Measurements from ENCODE around the gene P3H2. TPM values are rescaled to one million over a fixed set of nuclear protein-coding genes. Genes with fewer than 3 reads are reported as not detected.

Gene P3H2
- total and polyA plus RNA-seq, 2 experiments from 2014 or later = 8.2 to 24.2 TPM

GRCh38 chr3:189947068-189947467 is 173.6 kb downstream of the P3H2 start:
- no peak overlapping the region for H3K4me3 Mint-ChIP-seq
- no peak for ATAC-seq
- Histone ChIP-seq H3K9me2 (ENCODE audit: insufficient read depth) (no peaks in the 10 kb centered on the region), H3K27ac (ENCODE audit: low read depth) (no peak overlapping the region), H3F3A (replicated peaks; ENCODE audit: low read depth) (no peaks in the 10 kb centered on the region), H2AFZ (no peak overlapping the region; the same call in 1 of the 2 replicates), H3K27me3 (ENCODE audit: insufficient read depth) (no peaks in the 10 kb centered on the region), H3K4me2 (no peak overlapping the region), H4K20me1 (replicated peaks; ENCODE audit: insufficient read depth) (no peaks in the 10 kb centered on the region), H3K4me3 (no peak overlapping the region), H3K36me3 (ENCODE audit: insufficient read depth) (no peaks in the 10 kb centered on the region), H3K4me1 (ENCODE audit: insufficient read depth) (no peaks in the 10 kb centered on the region), H3K79me2 (replicated peaks; ENCODE audit: insufficient read depth) (no peaks in the 10 kb centered on the region)
- H3K27ac Mint-ChIP-seq = no peak overlapping the region
- no peaks in the 10 kb centered on the region for H3K27me3 Mint-ChIP-seq (ENCODE audit: insufficient read depth, low read depth, poor library complexity)
- no peaks in the 10 kb centered on the region for H3K36me3 Mint-ChIP-seq (ENCODE audit: low read depth)
- H3K4me1 Mint-ChIP-seq = no peaks in the 10 kb centered on the region
- DNase-seq (ENCODE audit: low spot score) = no peak
- no peaks in the 10 kb centered on the region for H3K9me3 Mint-ChIP-seq
- no peak for TF ChIP-seq ZNF114 (CRISPR knock-in tag; IDR thresholded peaks at IDR 0.05)
- no peak for TF ChIP-seq CREB1 (CRISPR knock-in tag; IDR thresholded peaks at IDR 0.05; ENCODE audit: low read depth)
- TF ChIP-seq POLR2AphosphoS5 (IDR thresholded peaks at IDR 0.05; ENCODE audit: low read depth) = no peak
- no peak for TF ChIP-seq ETS1 (IDR thresholded peaks at IDR 0.05)
- TF ChIP-seq, protein P1, sequence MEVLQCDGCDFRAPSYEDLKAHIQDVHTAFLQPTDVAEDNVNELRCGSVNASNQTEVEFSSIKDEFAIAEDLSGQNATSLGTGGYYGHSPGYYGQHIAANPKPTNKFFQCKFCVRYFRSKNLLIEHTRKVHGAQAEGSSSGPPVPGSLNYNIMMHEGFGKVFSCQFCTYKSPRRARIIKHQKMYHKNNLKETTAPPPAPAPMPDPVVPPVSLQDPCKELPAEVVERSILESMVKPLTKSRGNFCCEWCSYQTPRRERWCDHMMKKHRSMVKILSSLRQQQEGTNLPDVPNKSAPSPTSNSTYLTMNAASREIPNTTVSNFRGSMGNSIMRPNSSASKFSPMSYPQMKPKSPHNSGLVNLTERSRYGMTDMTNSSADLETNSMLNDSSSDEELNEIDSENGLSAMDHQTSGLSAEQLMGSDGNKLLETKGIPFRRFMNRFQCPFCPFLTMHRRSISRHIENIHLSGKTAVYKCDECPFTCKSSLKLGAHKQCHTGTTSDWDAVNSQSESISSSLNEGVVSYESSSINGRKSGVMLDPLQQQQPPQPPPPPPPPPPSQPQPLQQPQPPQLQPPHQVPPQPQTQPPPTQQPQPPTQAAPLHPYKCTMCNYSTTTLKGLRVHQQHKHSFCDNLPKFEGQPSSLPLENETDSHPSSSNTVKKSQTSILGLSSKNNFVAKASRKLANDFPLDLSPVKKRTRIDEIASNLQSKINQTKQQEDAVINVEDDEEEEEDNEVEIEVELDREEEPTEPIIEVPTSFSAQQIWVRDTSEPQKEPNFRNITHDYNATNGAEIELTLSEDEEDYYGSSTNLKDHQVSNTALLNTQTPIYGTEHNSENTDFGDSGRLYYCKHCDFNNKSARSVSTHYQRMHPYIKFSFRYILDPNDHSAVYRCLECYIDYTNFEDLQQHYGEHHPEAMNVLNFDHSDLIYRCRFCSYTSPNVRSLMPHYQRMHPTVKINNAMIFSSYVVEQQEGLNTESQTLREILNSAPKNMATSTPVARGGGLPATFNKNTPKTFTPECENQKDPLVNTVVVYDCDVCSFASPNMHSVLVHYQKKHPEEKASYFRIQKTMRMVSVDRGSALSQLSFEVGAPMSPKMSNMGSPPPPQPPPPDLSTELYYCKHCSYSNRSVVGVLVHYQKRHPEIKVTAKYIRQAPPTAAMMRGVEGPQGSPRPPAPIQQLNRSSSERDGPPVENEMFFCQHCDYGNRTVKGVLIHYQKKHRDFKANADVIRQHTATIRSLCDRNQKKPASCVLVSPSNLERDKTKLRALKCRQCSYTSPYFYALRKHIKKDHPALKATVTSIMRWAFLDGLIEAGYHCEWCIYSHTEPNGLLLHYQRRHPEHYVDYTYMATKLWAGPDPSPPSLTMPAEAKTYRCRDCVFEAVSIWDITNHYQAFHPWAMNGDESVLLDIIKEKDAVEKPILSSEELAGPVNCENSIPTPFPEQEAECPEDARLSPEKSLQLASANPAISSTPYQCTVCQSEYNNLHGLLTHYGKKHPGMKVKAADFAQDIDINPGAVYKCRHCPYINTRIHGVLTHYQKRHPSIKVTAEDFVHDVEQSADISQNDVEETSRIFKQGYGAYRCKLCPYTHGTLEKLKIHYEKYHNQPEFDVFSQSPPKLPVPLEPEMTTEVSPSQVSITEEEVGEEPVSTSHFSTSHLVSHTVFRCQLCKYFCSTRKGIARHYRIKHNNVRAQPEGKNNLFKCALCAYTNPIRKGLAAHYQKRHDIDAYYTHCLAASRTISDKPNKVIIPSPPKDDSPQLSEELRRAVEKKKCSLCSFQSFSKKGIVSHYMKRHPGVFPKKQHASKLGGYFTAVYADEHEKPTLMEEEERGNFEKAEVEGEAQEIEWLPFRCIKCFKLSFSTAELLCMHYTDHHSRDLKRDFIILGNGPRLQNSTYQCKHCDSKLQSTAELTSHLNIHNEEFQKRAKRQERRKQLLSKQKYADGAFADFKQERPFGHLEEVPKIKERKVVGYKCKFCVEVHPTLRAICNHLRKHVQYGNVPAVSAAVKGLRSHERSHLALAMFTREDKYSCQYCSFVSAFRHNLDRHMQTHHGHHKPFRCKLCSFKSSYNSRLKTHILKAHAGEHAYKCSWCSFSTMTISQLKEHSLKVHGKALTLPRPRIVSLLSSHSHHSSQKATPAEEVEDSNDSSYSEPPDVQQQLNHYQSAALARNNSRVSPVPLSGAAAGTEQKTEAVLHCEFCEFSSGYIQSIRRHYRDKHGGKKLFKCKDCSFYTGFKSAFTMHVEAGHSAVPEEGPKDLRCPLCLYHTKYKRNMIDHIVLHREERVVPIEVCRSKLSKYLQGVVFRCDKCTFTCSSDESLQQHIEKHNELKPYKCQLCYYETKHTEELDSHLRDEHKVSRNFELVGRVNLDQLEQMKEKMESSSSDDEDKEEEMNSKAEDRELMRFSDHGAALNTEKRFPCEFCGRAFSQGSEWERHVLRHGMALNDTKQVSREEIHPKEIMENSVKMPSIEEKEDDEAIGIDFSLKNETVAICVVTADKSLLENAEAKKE (CRISPR knock-in tag; IDR thresholded peaks at IDR 0.05) = no peak
- TF ChIP-seq EZH2 (IDR thresholded peaks at IDR 0.05; ENCODE audit: low read depth, unreplicated experiment) = no peak

Measured in GM23338 (cell line).